Glomerular visceral epithelial cell (primary cell): Measurements from ENCODE around the gene INO80C.

Source experiments
- DNase-seq: peaks from one replicate; pipeline ENCODE4 v3.0.0-alpha.2; 2016; ENCODE audit errors: extremely low spot score

INO80C gene

GRCh38 chr18:35430721-35431373, 66.9 kb downstream of the INO80C start:
- no peak for DNase-seq

GRCh38 chr18:35426786-35427185, 71.0 kb downstream of the INO80C start:
- no peak for DNase-seq

GRCh38 chr18:35424356-35424755, 73.4 kb downstream of the INO80C start:
- DNase-seq, result no peak

- DNase-seq, result no peak
Observed at GRCh38 chr18:35422237-35422636, 75.5 kb downstream of the INO80C start.

- no peak for DNase-seq
Observed at GRCh38 chr18:35418610-35419009, 79.2 kb downstream of the INO80C start.
